Measurements from ENCODE around the gene CREBBP.

DNA sequence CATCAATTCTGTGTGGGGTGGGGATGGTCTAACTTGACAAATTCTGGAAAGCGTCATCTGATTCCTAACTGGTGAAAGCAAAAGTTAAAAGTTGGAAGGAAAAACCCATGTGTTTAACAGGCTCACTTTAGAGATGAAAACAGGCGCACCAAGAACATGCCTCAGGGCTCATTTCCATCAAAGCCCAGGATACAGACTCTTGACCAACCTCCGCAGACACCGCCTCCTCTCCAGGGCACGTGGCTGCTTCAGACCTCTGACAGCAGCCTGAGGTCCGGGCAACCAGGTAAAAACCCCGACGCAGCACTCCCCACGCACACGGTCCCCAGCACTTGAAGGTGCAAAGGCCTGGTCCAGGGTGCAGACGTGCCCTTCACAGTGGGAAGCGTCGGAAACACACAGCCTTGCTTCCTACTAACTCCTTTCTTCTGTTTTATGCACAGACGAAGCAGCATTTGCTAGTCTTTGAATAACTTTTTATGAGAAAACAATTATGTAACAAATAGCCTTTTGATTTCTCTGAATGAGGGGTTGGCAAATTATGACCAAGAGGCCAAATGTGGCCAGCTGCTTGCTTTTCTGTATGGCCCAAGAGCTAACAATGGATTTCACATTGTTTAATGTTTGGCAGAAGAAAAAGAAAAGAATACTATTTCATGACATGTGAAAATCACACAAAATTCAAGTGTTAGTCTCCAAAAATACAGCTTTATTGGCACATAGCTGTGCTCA, 119.0 kb downstream of the CREBBP start:
- TF ChIP-seq, protein P1, sequence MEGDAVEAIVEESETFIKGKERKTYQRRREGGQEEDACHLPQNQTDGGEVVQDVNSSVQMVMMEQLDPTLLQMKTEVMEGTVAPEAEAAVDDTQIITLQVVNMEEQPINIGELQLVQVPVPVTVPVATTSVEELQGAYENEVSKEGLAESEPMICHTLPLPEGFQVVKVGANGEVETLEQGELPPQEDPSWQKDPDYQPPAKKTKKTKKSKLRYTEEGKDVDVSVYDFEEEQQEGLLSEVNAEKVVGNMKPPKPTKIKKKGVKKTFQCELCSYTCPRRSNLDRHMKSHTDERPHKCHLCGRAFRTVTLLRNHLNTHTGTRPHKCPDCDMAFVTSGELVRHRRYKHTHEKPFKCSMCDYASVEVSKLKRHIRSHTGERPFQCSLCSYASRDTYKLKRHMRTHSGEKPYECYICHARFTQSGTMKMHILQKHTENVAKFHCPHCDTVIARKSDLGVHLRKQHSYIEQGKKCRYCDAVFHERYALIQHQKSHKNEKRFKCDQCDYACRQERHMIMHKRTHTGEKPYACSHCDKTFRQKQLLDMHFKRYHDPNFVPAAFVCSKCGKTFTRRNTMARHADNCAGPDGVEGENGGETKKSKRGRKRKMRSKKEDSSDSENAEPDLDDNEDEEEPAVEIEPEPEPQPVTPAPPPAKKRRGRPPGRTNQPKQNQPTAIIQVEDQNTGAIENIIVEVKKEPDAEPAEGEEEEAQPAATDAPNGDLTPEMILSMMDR (IDR thresholded peaks at IDR 0.05), result no peak
- TF ChIP-seq POLR2A (IDR thresholded peaks at IDR 0.05) (no peak), POLR2AphosphoS5 (IDR thresholded peaks at IDR 0.05) (no peak)

Measured in suprapubic skin (tissue), 4 donors.